ENCODE data around the gene CLTB.

The CLTB gene

GRCh38 chr5:176356179-176356566 lies 60.2 kb downstream of the CLTB start:
- no peak overlapping the region for H3K27ac ChIP-seq
- TF ChIP-seq CTCF (IDR thresholded peaks at IDR 0.05) (no peak), ZFX (IDR thresholded peaks at IDR 0.05; ENCODE audit: borderline replicate concordance) (no peak)

GRCh38 chr5:176355400-176356178 lies 60.8 kb downstream of the CLTB start:
- H3K27ac ChIP-seq: no peak overlapping the region
- no peak for TF ChIP-seq CTCF (IDR thresholded peaks at IDR 0.05)

- TF ChIP-seq CTCF (IDR thresholded peaks at IDR 0.05) (no peak), ZFX (IDR thresholded peaks at IDR 0.05; ENCODE audit: borderline replicate concordance) (no peak)
- no peak overlapping the region for H3K27ac ChIP-seq
Measured at GRCh38 chr5:176353533-176353932, 62.8 kb downstream of the CLTB start.

- no peak overlapping the region for H3K27ac ChIP-seq
- TF ChIP-seq CTCF (IDR thresholded peaks at IDR 0.05): no peak
- no peak for TF ChIP-seq ZFX (IDR thresholded peaks at IDR 0.05; ENCODE audit: borderline replicate concordance)
Measured at GRCh38 chr5:176352116-176352878, 64.0 kb downstream of the CLTB start.

- no peak for TF ChIP-seq CTCF (IDR thresholded peaks at IDR 0.05)
- no peak for TF ChIP-seq ZFX (IDR thresholded peaks at IDR 0.05; ENCODE audit: borderline replicate concordance)
- H3K27ac ChIP-seq: no peak overlapping the region
Measured at GRCh38 chr5:176350416-176350815, 65.9 kb downstream of the CLTB start.

GRCh38 chr5:176342766-176343458 lies 73.4 kb downstream of the CLTB start:
- TF ChIP-seq CTCF (IDR thresholded peaks at IDR 0.05) (no peak), ZFX (IDR thresholded peaks at IDR 0.05; ENCODE audit: borderline replicate concordance) (no peak)
- no peak overlapping the region for H3K27ac ChIP-seq
